Uterus (tissue), 4 donors: ENCODE data around the gene KLF13. TPM values are rescaled to one million over a fixed set of nuclear protein-coding genes. Genes with fewer than 3 reads are reported as not detected.

Experiments
- DNase-seq, 2 donors: peaks; one replicate each; pipeline ENCODE4 v3.0.0-alpha.2; 2019 to 2020
- H3K27ac ChIP-seq, 2 donors: fragments of 200-600 bp; sonication (generic); 1 replicate in 1 of 2; 2 replicates in 1 of 2; pipeline ENCODE4 v1.5.1; 2016 to 2018
- H3K27me3 ChIP-seq, 2 donors: fragments of 200-600 bp; sonication (generic); one replicate each; pipeline ENCODE4 v1.5.1; 2018 to 2019; ENCODE audit warnings: control low read depth in 1 of 2
- H3K36me3 ChIP-seq, 2 donors: fragments of 200-600 bp; sonication (generic); one replicate each; pipeline ENCODE4 v1.5.1; 2019; ENCODE audit warnings: control low read depth in 1 of 2
- H3K4me1 ChIP-seq, 2 donors: fragments of 200-600 bp; sonication (generic); one replicate each; pipeline ENCODE4 v1.5.1; 2018 to 2019; ENCODE audit warnings: control low read depth in 1 of 2
- H3K4me3 ChIP-seq, 2 donors: fragments of 200-600 bp; sonication (generic); 1 replicate in 1 of 2; 2 replicates in 1 of 2; pipeline ENCODE4 v1.5.1; 2018 to 2019; ENCODE audit warnings: mild to moderate bottlenecking in 1 of 2
- H3K9me3 ChIP-seq, 2 donors: fragments of 200-600 bp; sonication (generic); one replicate each; pipeline ENCODE4 v1.5.1; 2019; ENCODE audit warnings: control low read depth in 1 of 2
- POLR2A ChIP-seq, 2 donors: fragments of 450-650 bp; IDR thresholded peaks; one replicate each; pipeline ENCODE4 v1.6.1; 2016; ENCODE audit warnings: antibody characterized with exemption in 2 of 2, mild to moderate bottlenecking in 1 of 2, moderate library complexity in 1 of 2
- intact Hi-C: fragments of 100-400 bp; cut with DNase I; formaldehyde crosslinking; loops from one replicate; pipeline ENCODE4 v1.15.1; 2023; ENCODE audit warnings: low total_unique reads
- total RNA-seq, 4 donors: library from RNA; depleted of rRNA in 3 of 4; stranded (reverse); fragments of >200 nt in 3 of 4; gene quantifications; one replicate each; pipeline versions ENCODE4 v1.1.0 to v1.2.4, GENCODE V29; 2014 to 2023
- TF ChIP-seq, protein P1 (sequence below), 4 experiments: fragments of 200-600 bp in 2 of 4; fragments of 450-650 bp in 2 of 4; sonication (generic) in 2 of 4; IDR thresholded peaks; one replicate each; pipeline ENCODE4 v1.5.1; 2016 to 2019; ENCODE audit warnings: antibody characterized with exemption in 4 of 4, mild to moderate bottlenecking in 2 of 4, moderate library complexity in 1 of 4
- donor health status: DM: yes; HTN: yes; CAD: no.

Gene KLF13
- total RNA-seq, 4 donors from 2014 or later = 20.2 to 58.8 (median 25.7) TPM

DNA sequence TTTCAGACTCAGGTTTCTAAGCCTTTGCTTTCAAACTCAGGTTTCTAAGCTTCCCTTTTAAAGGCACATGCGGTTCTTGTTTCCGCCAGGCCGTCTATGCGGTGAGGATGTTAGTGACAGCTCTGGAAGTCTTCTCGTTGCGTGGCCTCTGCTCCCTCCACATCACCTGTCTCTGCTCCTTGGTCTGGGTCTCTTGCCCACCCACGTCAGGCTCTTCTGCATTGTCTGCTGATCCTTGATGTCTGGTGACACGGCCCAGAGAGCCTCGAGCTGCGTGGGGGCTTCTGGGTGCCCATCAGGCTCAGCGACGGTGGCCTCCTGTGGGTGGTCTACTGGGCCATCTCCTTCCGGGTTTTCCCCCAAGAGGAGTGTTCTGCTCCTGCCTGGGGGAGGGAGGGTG lies 30.5 kb downstream of the KLF13 start:
- DNase-seq = no peak
- no peak for TF ChIP-seq POLR2A (IDR thresholded peaks at IDR 0.05)
- TF ChIP-seq, protein P1, sequence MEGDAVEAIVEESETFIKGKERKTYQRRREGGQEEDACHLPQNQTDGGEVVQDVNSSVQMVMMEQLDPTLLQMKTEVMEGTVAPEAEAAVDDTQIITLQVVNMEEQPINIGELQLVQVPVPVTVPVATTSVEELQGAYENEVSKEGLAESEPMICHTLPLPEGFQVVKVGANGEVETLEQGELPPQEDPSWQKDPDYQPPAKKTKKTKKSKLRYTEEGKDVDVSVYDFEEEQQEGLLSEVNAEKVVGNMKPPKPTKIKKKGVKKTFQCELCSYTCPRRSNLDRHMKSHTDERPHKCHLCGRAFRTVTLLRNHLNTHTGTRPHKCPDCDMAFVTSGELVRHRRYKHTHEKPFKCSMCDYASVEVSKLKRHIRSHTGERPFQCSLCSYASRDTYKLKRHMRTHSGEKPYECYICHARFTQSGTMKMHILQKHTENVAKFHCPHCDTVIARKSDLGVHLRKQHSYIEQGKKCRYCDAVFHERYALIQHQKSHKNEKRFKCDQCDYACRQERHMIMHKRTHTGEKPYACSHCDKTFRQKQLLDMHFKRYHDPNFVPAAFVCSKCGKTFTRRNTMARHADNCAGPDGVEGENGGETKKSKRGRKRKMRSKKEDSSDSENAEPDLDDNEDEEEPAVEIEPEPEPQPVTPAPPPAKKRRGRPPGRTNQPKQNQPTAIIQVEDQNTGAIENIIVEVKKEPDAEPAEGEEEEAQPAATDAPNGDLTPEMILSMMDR (IDR thresholded peaks at IDR 0.05) = no peak
- intact Hi-C loops = no loop called here
- H3K27ac ChIP-seq = no peak overlapping the region
- H3K4me1 ChIP-seq = peaks cover 8 to 32% of the 10 kb centered on the region in 2 donors
- no peak overlapping the region for H3K4me3 ChIP-seq
- H3K9me3 ChIP-seq = no peaks in the 10 kb centered on the region
- no peaks in the 10 kb centered on the region for H3K27me3 ChIP-seq
- no peaks in the 10 kb centered on the region for H3K36me3 ChIP-seq

DNA sequence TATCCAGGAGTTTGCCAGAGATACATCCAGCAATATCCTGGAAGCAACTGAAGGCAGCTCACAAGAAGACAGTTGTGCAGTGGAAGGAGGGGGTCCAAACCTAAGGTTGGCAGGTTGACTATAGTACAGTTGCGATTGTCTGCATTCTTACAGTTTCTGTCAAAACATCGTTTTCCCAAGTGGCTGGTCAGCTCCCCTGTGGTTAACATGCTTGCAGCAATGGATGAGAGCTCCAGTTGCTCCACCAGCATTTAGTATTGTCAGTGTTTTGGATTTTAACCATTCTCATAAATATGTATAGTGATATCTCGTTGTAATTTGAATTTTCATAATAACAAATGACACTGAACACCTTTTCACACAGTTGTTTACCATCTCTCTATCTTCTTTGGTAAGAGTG lies 31.5 kb downstream of the KLF13 start:
- no peak overlapping the region for H3K4me3 ChIP-seq
- no peaks in the 10 kb centered on the region for H3K36me3 ChIP-seq
- no peaks in the 10 kb centered on the region for H3K27me3 ChIP-seq
- no peak for DNase-seq
- H3K9me3 ChIP-seq = no peaks in the 10 kb centered on the region
- intact Hi-C loops = no loop called here
- TF ChIP-seq POLR2A (IDR thresholded peaks at IDR 0.05) = no peak
- TF ChIP-seq, protein P1 (IDR thresholded peaks at IDR 0.05) = no peak
- no peak overlapping the region for H3K27ac ChIP-seq
- peaks cover 0 to 24% of the 10 kb centered on the region in 2 donors for H3K4me1 ChIP-seq

DNA sequence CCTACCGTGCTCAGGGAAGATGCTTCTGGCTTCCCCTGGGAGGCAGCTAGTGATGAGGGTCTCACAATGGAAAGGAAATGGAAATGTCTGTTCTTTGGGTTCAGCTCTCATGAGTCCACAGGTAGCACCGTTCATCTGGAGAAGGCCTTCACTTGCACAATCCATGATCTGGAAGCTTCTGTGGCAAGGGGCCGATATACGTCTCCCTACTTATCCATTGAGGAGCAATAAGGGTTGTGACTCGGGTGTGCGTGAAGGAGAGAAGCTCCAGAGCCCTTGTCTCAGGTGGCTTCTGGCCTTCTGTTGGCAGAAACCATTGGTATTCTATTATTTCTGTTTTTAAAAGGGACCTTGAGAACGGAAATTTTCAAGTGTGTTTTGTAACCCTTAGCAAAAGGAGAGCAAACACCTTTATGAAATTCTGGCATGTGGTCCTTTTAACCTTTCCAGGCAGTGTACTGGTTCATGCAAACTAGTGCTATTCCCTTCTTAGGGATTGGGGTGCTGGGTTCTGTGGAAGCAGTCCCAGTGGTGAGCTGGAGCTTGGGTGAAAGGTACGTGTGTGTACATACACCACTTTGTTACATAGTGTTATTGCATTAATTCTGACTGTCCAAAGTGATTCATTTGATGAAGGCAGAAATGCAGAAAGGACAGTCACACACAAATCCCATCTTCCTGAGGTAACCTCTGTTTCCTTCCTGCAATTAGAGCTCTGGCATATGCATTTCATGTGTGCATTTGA lies 32.5 kb downstream of the KLF13 start:
- TF ChIP-seq, protein P1 (IDR thresholded peaks at IDR 0.05) = no peak
- TF ChIP-seq POLR2A (IDR thresholded peaks at IDR 0.05) = no peak
- Histone ChIP-seq H3K4me3 (no peak overlapping the region), H3K4me1 (peaks cover 0 to 16% of the 10 kb centered on the region in 2 donors), H3K27me3 (no peaks in the 10 kb centered on the region), H3K27ac (no peak overlapping the region), H3K36me3 (no peaks in the 10 kb centered on the region), H3K9me3 (no peaks in the 10 kb centered on the region)
- intact Hi-C loops = no loop called here
- no peak for DNase-seq

DNA sequence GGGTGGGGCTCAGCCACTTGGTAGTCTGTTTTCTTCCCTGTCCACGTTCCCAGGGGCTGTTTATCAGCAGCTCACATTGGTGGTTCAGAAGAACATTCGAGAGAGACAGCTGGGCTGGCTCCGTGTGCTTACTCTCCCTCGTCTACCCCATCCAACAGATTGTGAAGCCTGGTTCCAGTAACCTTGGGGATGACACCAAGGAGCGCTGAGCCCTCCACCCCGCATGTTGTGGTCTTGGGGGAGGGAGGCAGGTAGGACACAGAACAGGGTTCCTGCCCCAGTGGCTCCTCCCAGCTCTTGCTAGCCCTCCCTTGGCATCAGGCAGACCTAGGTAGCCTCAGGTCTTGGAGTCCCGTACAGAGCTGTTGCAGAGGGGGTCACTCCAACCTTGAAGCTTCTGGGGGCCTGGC lies 33.1 kb downstream of the KLF13 start:
- no peaks in the 10 kb centered on the region for H3K36me3 ChIP-seq
- TF ChIP-seq, protein P1 (IDR thresholded peaks at IDR 0.05) = no peak
- TF ChIP-seq POLR2A (IDR thresholded peaks at IDR 0.05) = no peak
- H3K9me3 ChIP-seq = no peaks in the 10 kb centered on the region
- DNase-seq = no peak
- no peak overlapping the region for H3K4me3 ChIP-seq
- H3K27me3 ChIP-seq = no peaks in the 10 kb centered on the region
- H3K4me1 ChIP-seq = peaks cover 0 to 16% of the 10 kb centered on the region in 2 donors
- intact Hi-C loops = no loop called here
- H3K27ac ChIP-seq = no peak overlapping the region

DNA sequence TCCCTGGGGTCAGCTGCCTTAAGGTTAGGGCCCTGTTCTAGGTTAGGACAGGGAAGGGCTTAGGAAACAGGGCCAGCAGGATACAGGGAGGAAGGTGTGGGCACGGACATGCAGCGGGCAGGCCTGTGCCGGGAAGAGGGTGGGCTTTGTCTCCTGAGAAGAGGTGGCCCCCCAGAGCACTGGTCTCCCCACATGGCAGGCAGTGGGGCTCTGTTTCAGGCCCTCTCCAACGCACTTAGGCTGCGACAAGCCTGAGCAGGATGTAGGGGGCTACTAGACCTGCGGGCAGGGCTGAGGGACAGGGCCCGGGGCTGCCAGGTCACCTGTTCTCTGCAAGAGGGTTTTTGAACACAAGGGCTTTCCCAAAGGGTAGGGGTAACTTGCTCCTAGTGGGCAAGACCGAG lies 33.5 kb downstream of the KLF13 start:
- no peak for TF ChIP-seq POLR2A (IDR thresholded peaks at IDR 0.05)
- TF ChIP-seq, protein P1 (IDR thresholded peaks at IDR 0.05) = no peak
- intact Hi-C loops = no loop called here
- Histone ChIP-seq H3K27ac (no peak overlapping the region), H3K36me3 (no peaks in the 10 kb centered on the region), H3K27me3 (no peaks in the 10 kb centered on the region), H3K4me1 (peaks cover 0 to 21% of the 10 kb centered on the region in 2 donors), H3K4me3 (no peak overlapping the region), H3K9me3 (no peaks in the 10 kb centered on the region)
- DNase-seq = no peak
